DOHH2 (cell line): Measurements from ENCODE around the gene INPP4A.

ENCODE experiments used
- H3F3A ChIP-seq: fragments of 200-600 bp; sonication (generic), shearing (Covaris generic); 2 replicates; pipeline ENCODE4 v1.6.0; 2016; ENCODE audit warnings: antibody characterized with exemption, mild to moderate bottlenecking; ENCODE audit not compliant: control insufficient read depth, insufficient read depth
- H3K27ac ChIP-seq: fragments of 200-600 bp; sonication (generic); 2 replicates; pipeline ENCODE4 v1.5.1; 2014; ENCODE audit warnings: low read depth, mild to moderate bottlenecking, low read length, moderate library complexity
- H3K27me3 ChIP-seq: fragments of 200-600 bp; sonication (generic); 2 replicates; pipeline ENCODE4 v1.6.1; 2014; ENCODE audit warnings: mild to moderate bottlenecking, low read length, mixed read lengths; ENCODE audit not compliant: control insufficient read depth
- H3K36me3 ChIP-seq: fragments of 200-600 bp; sonication (generic); 2 replicates; pipeline ENCODE4 v1.6.1; 2014; ENCODE audit warnings: mild to moderate bottlenecking, low read length, moderate library complexity, mixed read lengths; ENCODE audit not compliant: control insufficient read depth
- H3K4me1 ChIP-seq: fragments of 200-600 bp; sonication (generic); 2 replicates; pipeline ENCODE4 v1.6.1; 2014; ENCODE audit warnings: mild to moderate bottlenecking, low read length, mixed read lengths; ENCODE audit not compliant: control insufficient read depth
- H3K4me2 ChIP-seq: fragments of 200-600 bp; sonication (generic); 2 replicates; pipeline ENCODE4 v1.6.0; 2014; ENCODE audit warnings: mild to moderate bottlenecking, low read length, moderate library complexity
- H3K4me3 ChIP-seq: fragments of 200-600 bp; sonication (generic); 2 replicates; pipeline ENCODE4 v1.5.1; 2014; ENCODE audit warnings: mild to moderate bottlenecking, low read length, mixed read lengths
- H3K79me2 ChIP-seq: fragments of 200-600 bp; sonication (generic); 2 replicates; pipeline ENCODE4 v1.6.1; 2014; ENCODE audit warnings: mild to moderate bottlenecking, low read length, mixed read lengths; ENCODE audit not compliant: control insufficient read depth
- H3K9me2 ChIP-seq: fragments of 200-600 bp; sonication (generic); replicated peaks from 2 replicates; pipeline ENCODE4 v1.6.1; 2014; ENCODE audit warnings: mild to moderate bottlenecking, low read length, mixed read lengths; ENCODE audit not compliant: control insufficient read depth
- H3K9me3 ChIP-seq: fragments of 200-600 bp; sonication (generic); 2 replicates; pipeline ENCODE4 v1.6.1; 2014; ENCODE audit warnings: antibody characterized with exemption, low read length, mixed read lengths; ENCODE audit not compliant: control insufficient read depth, insufficient read depth
- H4K20me1 ChIP-seq: fragments of 200-600 bp; sonication (generic); 2 replicates; pipeline ENCODE4 v1.6.0; 2014; ENCODE audit warnings: low read depth, mild to moderate bottlenecking, antibody characterized with exemption, low read length, moderate library complexity; ENCODE audit not compliant: control insufficient read depth, insufficient read depth
- EZH2phosphoT487 ChIP-seq: fragments of 200-600 bp; sonication (generic); IDR thresholded peaks from 2 replicates; pipeline ENCODE4 v1.6.1; 2017; ENCODE audit warnings: borderline replicate concordance, mild to moderate bottlenecking, antibody characterized with exemption, low read length, moderate library complexity, mixed read lengths
- TF ChIP-seq, protein P1 (sequence below): fragments of 200-600 bp; sonication (generic); IDR thresholded peaks from one replicate; pipeline ENCODE4 v1.5.1; 2014; ENCODE audit warnings: antibody characterized with exemption, mild to moderate bottlenecking, low read depth, low read length; ENCODE audit not compliant: poor library complexity, severe bottlenecking

Gene INPP4A

DNA sequence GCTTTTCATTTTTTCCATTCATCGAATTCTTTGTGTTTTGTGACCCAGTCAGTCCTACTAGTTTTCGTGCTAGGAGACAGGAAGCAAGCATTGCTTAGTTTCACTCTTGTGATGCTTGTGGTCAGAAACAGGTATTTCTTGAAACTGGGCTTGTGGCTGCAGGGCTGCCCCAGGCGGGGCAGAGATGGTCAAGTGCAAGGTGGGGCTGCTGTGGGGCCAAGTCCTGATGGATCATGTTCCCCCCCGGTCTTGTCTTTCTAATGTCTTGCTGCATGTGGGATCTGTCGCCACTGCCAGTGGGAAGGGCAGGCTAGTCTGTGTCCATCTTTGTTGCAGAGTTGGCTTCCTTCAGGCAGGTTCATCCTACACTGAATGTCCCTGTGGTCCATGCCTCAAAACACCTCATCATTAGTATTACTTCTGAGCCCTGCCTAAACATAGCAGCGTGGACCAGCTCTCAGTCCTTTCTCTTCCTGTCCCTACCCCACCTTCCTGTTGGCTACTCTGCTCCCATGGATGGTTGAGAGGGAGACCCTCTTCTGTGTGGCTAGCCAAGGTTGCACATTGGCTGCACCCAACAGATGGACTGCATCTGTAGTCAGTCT lies 38.7 kb downstream of the INPP4A start:
- Histone ChIP-seq H3K4me1 (peaks cover 29% of the 10 kb centered on the region), H3K79me2 (peaks cover 9% of the 10 kb centered on the region), H3K27me3 (no peaks in the 10 kb centered on the region), H3K4me2 (no peak overlapping the region), H3K9me2 (no peaks in the 10 kb centered on the region), H3K36me3 (no peaks in the 10 kb centered on the region), H3K27ac (no peak overlapping the region), H4K20me1 (peaks cover 14% of the 10 kb centered on the region; the same call in 1 of the 2 replicates), H3K4me3 (no peak overlapping the region), H3F3A (no peaks in the 10 kb centered on the region), H3K9me3 (no peaks in the 10 kb centered on the region)
- TF ChIP-seq, protein P1, sequence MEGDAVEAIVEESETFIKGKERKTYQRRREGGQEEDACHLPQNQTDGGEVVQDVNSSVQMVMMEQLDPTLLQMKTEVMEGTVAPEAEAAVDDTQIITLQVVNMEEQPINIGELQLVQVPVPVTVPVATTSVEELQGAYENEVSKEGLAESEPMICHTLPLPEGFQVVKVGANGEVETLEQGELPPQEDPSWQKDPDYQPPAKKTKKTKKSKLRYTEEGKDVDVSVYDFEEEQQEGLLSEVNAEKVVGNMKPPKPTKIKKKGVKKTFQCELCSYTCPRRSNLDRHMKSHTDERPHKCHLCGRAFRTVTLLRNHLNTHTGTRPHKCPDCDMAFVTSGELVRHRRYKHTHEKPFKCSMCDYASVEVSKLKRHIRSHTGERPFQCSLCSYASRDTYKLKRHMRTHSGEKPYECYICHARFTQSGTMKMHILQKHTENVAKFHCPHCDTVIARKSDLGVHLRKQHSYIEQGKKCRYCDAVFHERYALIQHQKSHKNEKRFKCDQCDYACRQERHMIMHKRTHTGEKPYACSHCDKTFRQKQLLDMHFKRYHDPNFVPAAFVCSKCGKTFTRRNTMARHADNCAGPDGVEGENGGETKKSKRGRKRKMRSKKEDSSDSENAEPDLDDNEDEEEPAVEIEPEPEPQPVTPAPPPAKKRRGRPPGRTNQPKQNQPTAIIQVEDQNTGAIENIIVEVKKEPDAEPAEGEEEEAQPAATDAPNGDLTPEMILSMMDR, result no peak
- TF ChIP-seq EZH2phosphoT487, result no peak

DNA sequence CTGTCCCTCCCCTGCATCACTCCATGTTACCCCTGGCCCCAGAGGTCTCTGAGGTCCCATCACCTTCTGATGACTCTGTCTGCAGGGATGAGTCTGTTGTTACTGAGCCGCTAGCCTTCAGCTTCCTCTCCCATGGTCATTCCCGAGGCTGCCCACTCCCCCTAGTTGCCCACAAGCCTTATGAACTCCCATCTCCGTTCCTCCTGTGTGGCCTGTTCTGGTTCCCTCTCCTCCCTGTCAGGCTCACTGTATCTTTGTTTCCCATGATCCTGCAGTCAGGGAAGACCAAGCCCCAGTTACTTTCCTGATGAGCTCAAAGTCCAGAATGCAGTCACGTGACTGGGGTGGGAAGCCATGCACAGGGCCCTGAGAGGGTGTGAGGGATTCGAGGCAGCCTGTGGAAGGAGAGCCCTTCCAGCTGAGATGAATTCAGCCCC lies 39.5 kb downstream of the INPP4A start:
- H3K9me2 ChIP-seq, result no peaks in the 10 kb centered on the region
- no peak overlapping the region for H3K4me3 ChIP-seq
- H3K79me2 ChIP-seq, result peaks cover 13% of the 10 kb centered on the region
- H3K4me2 ChIP-seq, result no peak overlapping the region
- H4K20me1 ChIP-seq, result peaks cover 12% of the 10 kb centered on the region; the same call in 1 of the 2 replicates
- no peaks in the 10 kb centered on the region for H3K9me3 ChIP-seq
- peaks cover 27% of the 10 kb centered on the region for H3K4me1 ChIP-seq
- no peaks in the 10 kb centered on the region for H3F3A ChIP-seq
- H3K36me3 ChIP-seq, result no peaks in the 10 kb centered on the region
- TF ChIP-seq, protein P1, result no peak
- no peak for TF ChIP-seq EZH2phosphoT487
- no peak overlapping the region for H3K27ac ChIP-seq
- no peaks in the 10 kb centered on the region for H3K27me3 ChIP-seq

DNA sequence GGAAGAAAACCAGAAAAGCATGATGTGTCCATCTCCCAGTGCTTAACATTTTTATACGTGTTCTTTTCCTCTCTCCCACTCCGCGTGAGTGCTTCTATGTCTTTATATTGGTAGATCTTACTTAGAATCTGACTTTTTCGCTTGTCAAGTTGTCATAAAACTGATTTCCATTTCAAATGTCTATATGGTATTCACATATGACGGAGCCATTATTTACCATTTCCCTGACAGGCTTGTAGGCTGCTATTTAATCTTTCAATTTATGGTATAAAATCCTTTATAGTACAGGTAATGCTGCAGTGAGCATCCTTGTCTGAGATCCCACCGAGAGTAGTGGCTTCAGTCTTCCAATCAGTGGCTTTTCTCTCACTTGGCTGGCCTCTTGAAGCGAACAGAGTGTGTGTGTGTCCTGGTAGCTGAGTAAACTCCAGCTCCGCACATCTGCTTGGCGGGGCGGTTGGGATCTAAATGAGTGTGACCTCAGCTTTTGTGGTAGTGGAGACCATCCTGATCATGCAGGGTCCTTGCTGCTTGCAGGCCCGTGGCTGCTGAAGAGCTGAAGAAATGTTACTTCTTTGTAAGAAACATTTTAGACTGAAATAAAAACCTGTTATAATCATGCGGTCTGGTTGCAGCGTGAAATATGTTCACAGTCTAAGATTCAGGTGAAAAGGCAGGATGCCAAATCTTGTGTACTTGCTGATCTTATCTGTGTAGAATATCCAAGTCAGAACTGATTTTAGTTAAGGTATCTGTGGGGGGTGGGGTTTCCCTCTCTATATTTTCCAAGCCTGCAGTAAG lies 40.2 kb downstream of the INPP4A start:
- Histone ChIP-seq H3K9me3 (no peaks in the 10 kb centered on the region), H3K4me2 (no peak overlapping the region), H3K36me3 (no peaks in the 10 kb centered on the region), H3K27ac (no peak overlapping the region), H3K27me3 (no peaks in the 10 kb centered on the region), H4K20me1 (0 out of 2 replicates have a peak, but pooled peaks cover 6% of the 10 kb centered on the region), H3K79me2 (peaks cover 13% of the 10 kb centered on the region), H3K4me1 (peaks cover 20% of the 10 kb centered on the region), H3F3A (no peaks in the 10 kb centered on the region), H3K4me3 (no peak overlapping the region), H3K9me2 (no peaks in the 10 kb centered on the region)
- no peak for TF ChIP-seq EZH2phosphoT487
- TF ChIP-seq, protein P1, result no peak
